HPDE6-E6E7 (cell line): ENCODE results near the gene PRPSAP1.

Source experiments
- DNase-seq: peaks from one replicate; pipeline ENCODE4 v3.0.0; 2011; ENCODE audit warnings: missing footprints; ENCODE audit errors: extremely low spot score

Gene PRPSAP1

DNA sequence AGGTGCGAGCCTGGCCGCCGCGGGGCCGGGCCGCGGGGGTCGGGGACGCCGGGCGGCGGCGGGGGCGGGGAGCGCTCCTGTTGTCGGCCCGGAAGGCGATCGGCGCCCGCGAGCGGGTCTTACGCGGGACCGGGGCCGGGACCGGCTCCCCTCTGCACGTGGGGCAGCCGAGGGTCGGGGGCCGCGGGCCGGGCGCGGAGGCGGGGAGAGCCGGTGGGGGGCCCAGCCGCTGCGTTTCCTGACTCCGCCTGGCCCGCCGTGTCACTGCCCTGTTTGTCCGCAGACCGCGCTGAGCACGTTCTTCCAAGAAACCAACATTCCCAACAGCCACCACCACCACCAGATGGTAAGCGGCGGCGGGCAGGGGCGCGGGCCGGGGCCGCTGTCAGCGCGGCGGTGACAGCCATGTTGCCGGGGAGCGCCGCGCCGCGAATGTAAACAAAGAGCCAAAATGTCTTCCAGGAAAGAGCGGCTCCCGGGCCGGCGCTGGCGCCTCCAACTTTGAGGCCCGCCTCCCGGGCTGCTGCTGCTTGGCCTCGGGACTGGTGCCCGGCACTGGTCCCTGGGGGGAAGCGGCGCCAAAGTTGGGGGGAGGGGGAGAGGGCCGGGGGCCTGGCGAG, 88.0 kb downstream of the PRPSAP1 start:
- no peak for DNase-seq

DNA sequence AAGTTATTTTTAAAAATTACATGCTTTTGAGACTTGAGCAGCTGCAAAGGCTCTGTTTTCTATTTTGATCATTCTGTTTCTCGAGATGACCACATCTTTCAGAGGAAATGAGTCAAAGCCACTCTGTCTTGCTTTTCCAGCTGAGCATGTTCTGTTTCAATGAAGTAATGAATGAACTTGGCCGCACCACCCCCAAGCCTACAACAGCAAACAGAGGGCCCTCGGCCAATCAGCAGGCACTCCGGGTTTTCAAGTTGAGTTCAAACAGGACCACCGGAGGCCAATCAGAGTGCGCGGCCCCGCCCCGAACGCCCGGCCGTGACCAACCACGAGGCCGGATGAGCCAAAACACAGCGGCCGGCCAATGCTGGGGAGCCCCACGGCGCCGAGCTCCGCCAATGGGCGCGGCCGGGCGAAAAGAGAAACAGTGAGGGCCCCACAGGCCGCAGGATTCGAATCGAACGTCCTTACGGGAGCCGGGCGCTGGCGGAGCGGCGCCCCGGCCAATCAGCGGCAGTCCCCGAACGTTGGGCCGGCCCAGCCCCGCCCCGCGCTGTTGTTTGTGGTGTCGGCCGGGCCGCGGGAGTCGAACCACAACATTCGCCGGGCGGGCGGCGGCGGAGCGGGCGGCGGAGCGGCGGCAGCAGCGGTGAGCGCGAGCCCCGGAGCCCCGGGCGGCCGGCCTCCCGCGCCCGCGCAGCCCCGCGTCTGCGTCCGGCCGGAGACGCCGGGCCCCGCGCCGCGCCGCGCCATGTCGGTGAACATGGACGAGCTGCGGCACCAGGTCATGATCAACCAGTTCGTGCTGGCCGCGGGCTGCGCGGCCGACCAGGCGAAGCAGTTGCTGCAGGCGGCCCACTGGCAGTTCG, 88.7 kb downstream of the PRPSAP1 start, which contains the start of gene UBALD2:
UBALD2 (plus strand) TSS at position 594 of the 869 bp plus-strand sequence; CDS start at position 752, 158 bp downstream.
- DNase-seq, result peak; percentile 98

DNA sequence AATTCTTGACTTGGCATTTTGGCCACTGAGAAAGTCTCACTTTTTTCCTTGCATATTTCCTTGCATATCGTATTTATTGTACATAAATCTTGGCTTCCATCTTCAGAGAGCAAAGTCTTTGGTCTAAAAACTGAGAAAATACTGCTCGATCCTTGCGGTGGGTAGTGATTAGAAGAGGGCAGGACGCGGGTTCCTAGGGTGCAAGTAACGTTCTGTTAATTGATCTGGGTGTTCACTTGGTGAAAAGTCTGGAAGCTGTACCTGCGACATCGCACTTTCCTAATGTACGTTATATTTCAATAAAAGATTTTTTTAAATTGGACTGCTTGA, 89.3 kb downstream of the PRPSAP1 start:
- no peak for DNase-seq

DNA sequence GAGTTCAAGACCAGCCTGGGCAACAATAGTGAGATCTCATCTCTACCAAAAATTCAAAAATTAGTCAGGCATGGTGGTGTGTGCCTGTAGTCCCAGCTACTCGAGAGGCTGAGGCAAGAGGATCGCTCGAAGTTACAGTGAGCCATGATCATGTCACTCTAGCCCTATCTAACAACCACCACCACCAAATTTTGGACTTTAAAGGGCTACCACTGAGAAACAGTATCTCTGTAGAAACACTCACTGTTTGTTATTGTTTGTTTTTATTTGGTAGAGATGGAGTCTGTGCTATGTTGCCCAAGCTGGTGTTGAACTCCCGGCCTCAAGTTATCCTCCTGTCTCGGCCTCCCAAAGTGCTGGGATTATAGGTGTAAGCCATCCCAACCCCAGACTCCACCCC, 89.8 kb downstream of the PRPSAP1 start:
- no peak for DNase-seq

DNA sequence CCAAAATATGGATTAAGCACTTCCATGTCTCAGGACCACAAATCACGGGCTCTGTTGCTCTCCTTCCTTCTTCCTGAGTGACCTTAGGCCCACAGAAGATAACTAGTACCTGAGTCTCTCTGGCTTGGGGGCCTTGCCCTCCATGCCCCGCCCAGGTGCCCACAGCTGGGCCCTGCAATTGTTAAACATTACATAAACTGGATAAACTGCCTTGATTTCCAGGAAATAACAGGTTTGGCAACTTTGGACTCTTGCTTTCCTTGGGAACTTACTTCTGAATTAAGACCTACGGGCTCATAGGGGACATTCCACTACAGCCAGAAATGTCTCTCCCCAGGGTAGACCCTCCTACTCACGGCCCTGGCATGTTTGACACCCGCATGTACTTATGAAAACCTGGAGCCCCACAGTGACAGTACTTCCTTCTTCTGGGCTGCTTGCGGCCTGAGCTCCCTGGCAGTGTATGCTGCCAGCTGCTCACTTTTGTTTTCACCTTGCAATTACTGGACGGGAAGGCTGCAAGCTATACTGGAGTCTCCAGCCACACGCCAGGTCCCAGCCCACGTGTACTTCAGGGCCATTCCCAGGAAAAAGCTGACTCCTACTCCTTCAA, 90.9 kb downstream of the PRPSAP1 start:
- DNase-seq, result no peak

DNA sequence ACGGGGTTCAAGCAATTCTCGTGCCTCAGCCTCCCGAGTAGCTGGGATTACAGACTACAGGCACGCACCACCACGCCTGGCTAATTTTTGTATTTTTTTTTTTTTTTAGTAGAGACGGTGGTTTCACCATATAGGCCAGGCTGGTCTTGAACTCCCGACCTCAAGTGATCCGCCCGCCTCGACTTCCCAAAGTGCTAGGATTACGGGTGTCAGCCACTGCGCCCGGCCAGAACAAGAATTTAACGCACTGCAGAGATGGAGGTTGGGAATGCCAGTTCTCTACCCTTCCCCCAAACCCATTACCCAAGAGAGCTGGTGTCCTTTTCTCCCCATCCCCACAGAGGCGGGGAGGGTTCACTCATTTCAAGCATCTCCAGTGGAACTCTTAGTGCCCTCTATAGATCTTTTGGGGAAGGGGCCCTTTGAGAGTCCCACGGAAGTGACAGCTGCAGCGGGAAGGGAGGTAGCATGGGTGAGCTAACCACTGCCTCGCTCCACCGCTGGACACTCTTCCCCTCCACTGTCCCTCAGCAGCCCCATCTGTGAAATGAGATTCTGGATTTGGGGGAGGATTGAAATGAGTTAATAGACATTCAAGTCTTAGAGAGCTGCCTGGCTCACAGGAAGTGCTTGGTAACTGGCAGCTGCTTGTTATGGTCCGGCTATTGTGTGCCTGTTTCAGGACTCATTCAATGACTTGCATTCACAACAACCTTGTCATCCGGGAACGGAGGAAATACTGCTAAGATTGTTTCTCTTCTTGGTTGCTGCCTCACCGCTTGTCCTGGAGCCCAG, 92.1 kb downstream of the PRPSAP1 start:
- no peak for DNase-seq

DNA sequence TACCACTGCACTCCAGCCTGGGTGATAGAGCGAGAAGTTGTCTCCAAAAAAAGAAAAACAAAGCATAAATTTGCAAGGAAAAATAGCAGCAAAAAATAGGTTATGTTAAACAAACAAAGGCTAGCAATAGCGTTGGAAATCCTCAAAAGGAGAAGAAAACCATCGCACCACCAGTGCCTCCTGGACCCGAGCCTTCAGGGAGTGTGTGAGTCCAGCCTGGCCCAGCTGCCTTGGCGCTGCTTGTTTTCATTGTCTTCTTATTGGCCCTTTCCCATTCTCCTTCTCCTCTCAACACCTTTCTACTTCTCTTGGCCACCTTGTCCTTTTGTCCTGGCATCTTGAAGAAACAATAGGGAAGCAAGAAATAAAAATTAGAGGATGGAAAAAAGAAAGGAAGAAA, 93.0 kb downstream of the PRPSAP1 start:
- no peak for DNase-seq

DNA sequence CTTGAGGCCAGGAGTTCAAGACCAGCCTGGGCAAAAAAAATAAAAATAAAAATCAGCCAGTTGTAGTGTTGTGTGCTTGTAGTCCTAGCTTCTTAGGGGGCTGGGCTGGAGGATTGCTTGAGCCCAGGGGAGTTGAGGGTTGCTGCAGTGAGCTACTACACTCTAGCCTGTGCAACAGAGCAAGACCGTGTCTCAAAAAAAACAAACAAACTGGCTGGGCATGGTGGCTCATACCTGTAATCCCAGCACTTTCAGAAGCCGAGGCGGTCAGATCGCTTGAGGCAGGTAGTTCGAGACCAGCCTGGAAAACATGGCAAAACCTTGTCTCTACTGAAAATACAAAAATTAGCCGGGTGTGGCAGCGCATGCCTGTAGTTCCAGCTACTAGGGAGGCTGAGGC, 93.5 kb downstream of the PRPSAP1 start:
- DNase-seq, result no peak
